Spleen (tissue), 11 donors: ENCODE measurements around the gene EXOSC9. TPM values are rescaled to one million over a fixed set of nuclear protein-coding genes. Genes with fewer than 3 reads are reported as not detected.

Experiments used
- DNase-seq: peaks from one replicate; pipeline ENCODE4 v3.0.0-alpha.2; 2020
- H3K27ac ChIP-seq, 8 donors: fragments of 200-600 bp; sonication (generic) in 7 of 8; 1 replicate in 4 of 8; 2 replicates in 4 of 8; pipeline versions ENCODE4 v1.5.0 to v1.8.0; 2016 to 2021; ENCODE audit warnings: inconsistent platforms in 4 of 8, mild to moderate bottlenecking in 4 of 8, moderate library complexity in 1 of 8
- H3K27me3 ChIP-seq, 7 donors: fragments of 200-600 bp; sonication (generic) in 6 of 7; replicated peaks in 1 of 7; 1 replicate in 4 of 7; 2 replicates in 3 of 7; pipeline versions ENCODE4 v1.5.0 to v1.8.0; 2016 to 2021; ENCODE audit warnings: inconsistent platforms in 3 of 7, mild to moderate bottlenecking in 1 of 7
- H3K36me3 ChIP-seq, 6 donors: fragments of 200-600 bp; sonication (generic) in 5 of 6; 1 replicate in 4 of 6; 2 replicates in 2 of 6; pipeline versions ENCODE4 v1.5.0 to v1.8.0; 2016 to 2021; ENCODE audit warnings: inconsistent platforms in 2 of 6
- H3K4me1 ChIP-seq, 6 donors: fragments of 200-600 bp; sonication (generic) in 5 of 6; 1 replicate in 3 of 6; 2 replicates in 3 of 6; pipeline versions ENCODE4 v1.5.0 to v1.8.0; 2016 to 2021; ENCODE audit warnings: inconsistent platforms in 3 of 6
- H3K4me3 ChIP-seq, 8 donors: fragments of 200-600 bp; sonication (generic) in 7 of 8; 1 replicate in 4 of 8; 2 replicates in 4 of 8; pipeline versions ENCODE4 v1.5.0 to v1.8.0; 2016 to 2021; ENCODE audit warnings: inconsistent platforms in 4 of 8, mild to moderate bottlenecking in 4 of 8, moderate library complexity in 2 of 8
- H3K9me3 ChIP-seq, 8 donors: fragments of 200-600 bp; sonication (generic) in 7 of 8; 1 replicate in 4 of 8; 2 replicates in 4 of 8; pipeline versions ENCODE4 v1.5.0 to v1.8.0; 2016 to 2021; ENCODE audit warnings: inconsistent platforms in 4 of 8
- POLR2A ChIP-seq, 3 donors: fragments of 450-650 bp; IDR thresholded peaks; one replicate each; pipeline ENCODE4 v1.5.1; 2017; ENCODE audit warnings: antibody characterized with exemption in 3 of 3, mild to moderate bottlenecking in 1 of 3
- POLR2AphosphoS5 ChIP-seq, 3 donors: sonication (generic); formaldehyde crosslinking; IDR thresholded peaks; one replicate each; pipeline ENCODE4 v1.5.1; 2017; ENCODE audit warnings: antibody characterized with exemption in 3 of 3
- WGBS, 5 donors: extraction: QIAGEN DNeasy Blood & Tissue Kit in 3 of 5; methylation state at CpG; one replicate each; pipeline versions ENCODE4 v1.1.5 to v1.1.7; 2013 to 2018; 5-methylcytosine and 5-hydroxymethylcytosine counted together
- intact Hi-C: fragments of 100-400 bp; cut with DNase I; formaldehyde crosslinking; loops from one replicate; pipeline ENCODE4 v1.15.0; 2023; ENCODE audit warnings: low total_unique reads
- polyA plus RNA-seq, 3 donors: library from polyadenylated mRNA; stranded (reverse); fragments of 200-250 nt; gene quantifications; one replicate each; pipeline ENCODE4 v1.2.1, GENCODE V29; 2013
- total RNA-seq, 7 donors: library from RNA; depleted of rRNA in 3 of 7; stranded (reverse); fragments of >200 nt in 3 of 7; fragmentation: NEBNext Ultra II Directional in 4 of 7; extraction: Animal tissue kit (Norgen Biotek cat#: 25700) in 4 of 7; gene quantifications; one replicate each; pipeline versions ENCODE4 v1.1.0 to v1.2.1, GENCODE V29; 2016 to 2021
- TF ChIP-seq, protein P1 (sequence below), 11 experiments: fragments of 200-600 bp in 7 of 11; fragments of 450-650 bp in 4 of 11; sonication (generic) in 4 of 11; IDR thresholded peaks in 8 of 11; conservative IDR thresholded peaks in 3 of 11; 1 replicate in 7 of 11; 2 replicates in 4 of 11; pipeline versions ENCODE4 v1.4.0 to v1.8.0; 2016 to 2021; ENCODE audit warnings: antibody characterized with exemption in 11 of 11, inconsistent platforms in 4 of 11, mild to moderate bottlenecking in 1 of 11
- donor health status: healthy with polysubstance abuse.
- donor health status: DM: no; HTN: no; CAD: no; lungs with moderate emphysema.
- donor health status: DM: no; HTN: no; CAD: no.
- donor health status: Bipolar disorder and iron deficiency.
- donor health status: healthy.
- donor health status: DM: no; HTN: no; CAD: no.
- donor health status: DM: yes; HTN: yes; CAD: no.

EXOSC9 gene
- total and polyA plus RNA-seq, 10 donors, result 20.6 to 41.5 (median 24.2) TPM

DNA sequence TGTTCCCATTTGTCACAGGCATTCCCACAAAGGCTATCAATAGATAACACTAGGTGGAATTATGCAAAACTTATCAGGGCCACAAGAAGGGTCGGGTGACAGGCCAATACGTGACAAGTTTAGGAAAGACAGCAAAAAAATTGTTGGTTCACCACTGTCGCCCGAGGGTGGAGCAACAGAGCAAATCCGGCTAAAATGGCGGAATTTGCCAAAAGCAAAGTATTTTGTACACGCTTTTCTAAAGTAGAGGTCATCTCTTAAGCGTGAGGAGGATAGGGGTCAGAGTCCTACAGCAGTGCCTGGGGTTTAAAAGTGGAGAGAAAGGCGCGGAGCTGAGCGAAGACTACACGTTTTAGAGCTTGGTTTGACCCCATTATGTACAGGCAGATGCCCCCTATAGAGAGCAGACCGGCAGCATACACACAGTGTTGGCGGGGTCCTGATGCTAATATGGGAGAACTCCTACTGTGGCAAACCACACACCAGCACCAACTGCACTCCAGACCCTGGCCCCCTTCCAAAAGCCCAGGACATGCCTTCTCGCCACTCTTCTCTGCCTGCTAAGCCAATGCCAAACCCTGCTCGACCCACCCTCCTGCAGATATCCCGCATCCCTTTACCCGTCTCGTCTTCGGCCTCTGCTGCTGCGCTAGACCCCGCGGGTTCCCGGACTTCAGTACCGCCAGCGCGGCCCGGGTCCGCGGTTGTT, 21.8 kb downstream of the EXOSC9 start:
- peak overlapping the region; percentile 61 to 91 (median 76) for H3K4me3 ChIP-seq
- no peaks in the 10 kb centered on the region for H3K27me3 ChIP-seq
- H3K36me3 ChIP-seq, result peaks cover 0 to 41% (median 3%) of the 10 kb centered on the region in 6 donors
- intact Hi-C loops, result no loop called here
- H3K27ac ChIP-seq, result peak overlapping the region in 4 of 8 donors; percentile 81 to 84 (median 84)
- H3K4me1 ChIP-seq, result peaks cover 7 to 34% (median 23%) of the 10 kb centered on the region in 6 donors
- DNase-seq, result no peak
- TF ChIP-seq POLR2A (IDR thresholded peaks at IDR 0.05) (no peak), POLR2AphosphoS5 (IDR thresholded peaks at IDR 0.05) (no peak)
- TF ChIP-seq, protein P1, sequence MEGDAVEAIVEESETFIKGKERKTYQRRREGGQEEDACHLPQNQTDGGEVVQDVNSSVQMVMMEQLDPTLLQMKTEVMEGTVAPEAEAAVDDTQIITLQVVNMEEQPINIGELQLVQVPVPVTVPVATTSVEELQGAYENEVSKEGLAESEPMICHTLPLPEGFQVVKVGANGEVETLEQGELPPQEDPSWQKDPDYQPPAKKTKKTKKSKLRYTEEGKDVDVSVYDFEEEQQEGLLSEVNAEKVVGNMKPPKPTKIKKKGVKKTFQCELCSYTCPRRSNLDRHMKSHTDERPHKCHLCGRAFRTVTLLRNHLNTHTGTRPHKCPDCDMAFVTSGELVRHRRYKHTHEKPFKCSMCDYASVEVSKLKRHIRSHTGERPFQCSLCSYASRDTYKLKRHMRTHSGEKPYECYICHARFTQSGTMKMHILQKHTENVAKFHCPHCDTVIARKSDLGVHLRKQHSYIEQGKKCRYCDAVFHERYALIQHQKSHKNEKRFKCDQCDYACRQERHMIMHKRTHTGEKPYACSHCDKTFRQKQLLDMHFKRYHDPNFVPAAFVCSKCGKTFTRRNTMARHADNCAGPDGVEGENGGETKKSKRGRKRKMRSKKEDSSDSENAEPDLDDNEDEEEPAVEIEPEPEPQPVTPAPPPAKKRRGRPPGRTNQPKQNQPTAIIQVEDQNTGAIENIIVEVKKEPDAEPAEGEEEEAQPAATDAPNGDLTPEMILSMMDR (IDR thresholded peaks at IDR 0.05 in 8 of 11, conservative IDR thresholded peaks at IDR 0.05 in 3 of 11), result no peak
- WGBS, 5 donors, result 0 to 1% (median 1%) methylated on average over 30 of the region's 30 CpGs
- H3K9me3 ChIP-seq, result no peaks in the 10 kb centered on the region

- WGBS, 5 donors, result 0% methylated on average over 55 to 63 of the region's 63 CpGs
- intact Hi-C loops, result no loop called here
These were observed 22.5 kb downstream of the EXOSC9 start, which contains the start of gene CCNA2 for GRCh38 chr4:121823505-121824170. CCNA2 (minus strand) TSS chr4:121823883; CDS start chr4:121823628, 255 bp downstream.

GRCh38 chr4:121824171-121824527, 23.0 kb downstream of the EXOSC9 start:
- Histone ChIP-seq H3K36me3 (peaks cover 0 to 36% (median 2%) of the 10 kb centered on the region in 6 donors), H3K4me3 (peak overlapping the region; percentile 61 to 91 (median 76)), H3K9me3 (no peaks in the 10 kb centered on the region), H3K4me1 (peaks cover 7 to 34% (median 23%) of the 10 kb centered on the region in 6 donors), H3K27me3 (no peaks in the 10 kb centered on the region), H3K27ac (peak overlapping the region; percentile 68 to 84 (median 82))
- WGBS, 5 donors, result 5 to 8% (median 8%) methylated on average over 8 of the region's 8 CpGs
- DNase-seq, result no peak
- intact Hi-C loops, result no loop called here
- TF ChIP-seq, protein P1 (IDR thresholded peaks at IDR 0.05 in 8 of 11, conservative IDR thresholded peaks at IDR 0.05 in 3 of 11), result no peak
- TF ChIP-seq POLR2AphosphoS5 (IDR thresholded peaks at IDR 0.05), result no peak
- no peak for TF ChIP-seq POLR2A (IDR thresholded peaks at IDR 0.05)

More at GRCh38 chr4:121823505-121824170, 22.5 kb downstream of the EXOSC9 start, which contains the start of gene CCNA2:
- Histone ChIP-seq H3K27me3 (no peaks in the 10 kb centered on the region), H3K4me3 (peak within 1 kb of the TSS; percentile 61 to 91 (median 76)), H3K27ac (peak within 1 kb of the TSS; percentile 68 to 84 (median 82)), H3K36me3 (peaks cover 0 to 39% (median 2%) of the 10 kb centered on the region in 6 donors), H3K4me1 (peaks cover 7 to 34% (median 23%) of the 10 kb centered on the region in 6 donors), H3K9me3 (no peaks in the 10 kb centered on the region)
- peak; percentile 97 for DNase-seq
- TF ChIP-seq POLR2AphosphoS5 (IDR thresholded peaks at IDR 0.05) (peak; percentile 82 to 86 (median 84)), POLR2A (IDR thresholded peaks at IDR 0.05) (no peak)
- TF ChIP-seq, protein P1 (IDR thresholded peaks at IDR 0.05 in 8 of 11, conservative IDR thresholded peaks at IDR 0.05 in 3 of 11), result peak in 1 of 11 experiments; percentile 18

- Histone ChIP-seq H3K4me1 (peaks cover 7 to 34% (median 23%) of the 10 kb centered on the region in 6 donors), H3K36me3 (peaks cover 0 to 36% (median 2%) of the 10 kb centered on the region in 6 donors), H3K27me3 (no peaks in the 10 kb centered on the region), H3K27ac (no peak overlapping the region), H3K4me3 (no peak overlapping the region), H3K9me3 (no peaks in the 10 kb centered on the region)
- TF ChIP-seq, protein P1 (IDR thresholded peaks at IDR 0.05 in 8 of 11, conservative IDR thresholded peaks at IDR 0.05 in 3 of 11), result no peak
- TF ChIP-seq POLR2A (IDR thresholded peaks at IDR 0.05) (no peak), POLR2AphosphoS5 (IDR thresholded peaks at IDR 0.05) (no peak)
- intact Hi-C loops, result no loop called here
- DNase-seq, result no peak
- 39 to 54% (median 42%) methylated on average over 2 of the region's 2 CpGs for WGBS, 5 donors
These were observed 23.8 kb downstream of the EXOSC9 start for GRCh38 chr4:121824950-121825349.
